ENCODE measurements around the gene ATRIP. TPM values are rescaled to one million over a fixed set of nuclear protein-coding genes. Genes with fewer than 3 reads are reported as not detected.

The ATRIP gene
- total and polyA plus RNA-seq, 4 donors = 1.7 to 4.6 (median 2.9) TPM

DNA sequence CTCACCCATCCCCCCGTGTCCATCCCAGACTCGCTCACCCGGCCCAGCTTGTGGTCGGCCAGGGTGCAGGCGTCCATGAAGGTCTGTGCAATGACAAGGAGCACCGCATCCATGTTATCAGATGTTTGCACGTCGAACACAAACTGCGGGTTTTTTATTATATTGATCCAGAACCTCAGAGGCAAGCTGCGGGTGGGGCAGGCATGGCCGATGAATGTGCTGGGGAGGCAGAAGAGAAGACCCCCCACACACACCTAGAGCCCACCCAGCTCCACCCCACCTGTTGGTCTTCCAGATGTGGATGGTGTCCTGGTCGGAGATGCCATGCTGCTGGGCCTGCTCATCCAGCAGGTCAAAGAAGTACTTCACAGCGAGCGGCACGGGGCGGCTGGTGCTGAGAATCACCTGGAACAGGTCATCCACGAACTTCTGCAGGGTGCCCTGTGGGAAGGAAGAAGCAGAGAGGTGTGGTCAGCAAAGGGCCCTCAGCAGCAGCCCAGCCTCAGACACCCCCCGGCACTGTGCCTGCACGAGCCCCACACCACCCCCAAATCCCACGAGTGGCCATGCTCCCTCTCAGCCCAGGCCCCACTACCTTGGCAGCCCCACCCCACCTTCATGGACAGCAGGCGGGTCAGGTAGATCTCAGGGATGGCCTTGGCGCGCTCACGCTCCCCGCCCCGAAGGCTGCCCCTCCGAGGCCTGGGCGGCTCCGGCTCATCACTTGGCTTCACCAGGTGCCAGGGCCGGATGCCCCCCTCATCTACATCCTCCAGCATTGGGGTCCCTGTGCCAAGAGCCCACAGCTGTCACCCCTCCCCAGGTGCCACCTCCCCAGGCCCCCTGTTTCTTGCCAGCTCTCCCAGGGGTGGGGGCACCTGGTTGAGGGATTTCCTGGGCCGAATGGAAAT, 37.0 kb upstream of the ATRIP start:
- WGBS = 91% methylated on average over 31 of the region's 31 CpGs
- TF ChIP-seq HNF4G (IDR thresholded peaks at IDR 0.05) (no peak), GABPA (IDR thresholded peaks at IDR 0.05 in 1 of 2, conservative IDR thresholded peaks at IDR 0.05 in 1 of 2) (no peak), JUND (IDR thresholded peaks at IDR 0.05) (no peak), REST (IDR thresholded peaks at IDR 0.05) (no peak), TAF1 (conservative IDR thresholded peaks at IDR 0.05) (no peak), CTCF (IDR thresholded peaks at IDR 0.05; ENCODE audit: low read depth, low read length, missing input control) (no peak), YY1 (IDR thresholded peaks at IDR 0.05) (no peak), FOXA1 (IDR thresholded peaks at IDR 0.05) (no peak), NR2F2 (IDR thresholded peaks at IDR 0.05) (no peak), RXRA (IDR thresholded peaks at IDR 0.05) (no peak), ZBTB33 (IDR thresholded peaks at IDR 0.05) (no peak), SP1 (IDR thresholded peaks at IDR 0.05) (no peak), FOXA2 (IDR thresholded peaks at IDR 0.05) (no peak), RAD21 (IDR thresholded peaks at IDR 0.05) (no peak), HNF4A (conservative IDR thresholded peaks at IDR 0.05) (no peak), EGR1 (IDR thresholded peaks at IDR 0.05; ENCODE audit: low read depth in 2 of 2) (no peak)
- TF ChIP-seq, protein P1, sequence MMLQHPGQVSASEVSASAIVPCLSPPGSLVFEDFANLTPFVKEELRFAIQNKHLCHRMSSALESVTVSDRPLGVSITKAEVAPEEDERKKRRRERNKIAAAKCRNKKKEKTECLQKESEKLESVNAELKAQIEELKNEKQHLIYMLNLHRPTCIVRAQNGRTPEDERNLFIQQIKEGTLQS (IDR thresholded peaks at IDR 0.05) = no peak
- TF ChIP-seq, protein P2, sequence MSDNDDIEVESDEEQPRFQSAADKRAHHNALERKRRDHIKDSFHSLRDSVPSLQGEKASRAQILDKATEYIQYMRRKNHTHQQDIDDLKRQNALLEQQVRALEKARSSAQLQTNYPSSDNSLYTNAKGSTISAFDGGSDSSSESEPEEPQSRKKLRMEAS (IDR thresholded peaks at IDR 0.05) = no peak
- Histone ChIP-seq H3K9me3 (ENCODE audit: control insufficient read depth in 4 of 4, low read length in 3 of 4) (no peaks in the 10 kb centered on the region), H3K27me3 (ENCODE audit: control insufficient read depth in 4 of 4, insufficient read depth in 4 of 4, low read length in 3 of 4) (no peaks in the 10 kb centered on the region), H3K27ac (ENCODE audit: low read depth in 1 of 2, low read length in 2 of 2) (no peak overlapping the region), H3K36me3 (ENCODE audit: control insufficient read depth in 4 of 4, insufficient read depth in 3 of 4, low read depth in 1 of 4, low read length in 3 of 4) (peaks cover 30 to 97% (median 48%) of the 10 kb centered on the region in 4 donors), H3K4me3 (ENCODE audit: low read depth in 1 of 3, low read length in 3 of 3) (no peak overlapping the region), H3K9ac (ENCODE audit: low read depth in 1 of 2, low read length in 2 of 2) (no peak overlapping the region), H3K4me1 (ENCODE audit: control insufficient read depth in 4 of 4, insufficient read depth in 4 of 4, low read length in 3 of 4) (no peaks in the 10 kb centered on the region)
- no peak for DNase-seq (ENCODE audit: low spot score)

Measured in liver (tissue), 9 donors.